ENCODE measurements around the gene OR51I1.

The OR51I1 gene

GRCh38 chr11:5488385-5488784 lies 47.1 kb upstream of the OR51I1 start, which contains the start of gene OR52D1:
OR52D1 (plus strand) TSS chr11:5488685; CDS start chr11:5488707, 22 bp downstream.
- H3K36me3 ChIP-seq (ENCODE audit: low read length), result no peaks in the 10 kb centered on the region
- TF ChIP-seq CTCF (IDR thresholded peaks at IDR 0.05; ENCODE audit: insufficient read depth, low read length, poor library complexity, severe bottlenecking) (no peak), EZH2phosphoT487 (conservative IDR thresholded peaks at IDR 0.05; ENCODE audit: low read length) (no peak)

GRCh38 chr11:5486421-5486820 lies 45.1 kb upstream of the OR51I1 start:
- Histone ChIP-seq H3K79me2 (ENCODE audit: insufficient read depth, low read length) (no peaks in the 10 kb centered on the region), H3K36me3 (ENCODE audit: low read length) (no peaks in the 10 kb centered on the region), H4K20me1 (ENCODE audit: low read depth, low read length) (no peaks in the 10 kb centered on the region), H3K27ac (ENCODE audit: low read depth, low read length) (no peak overlapping the region), H3F3A (ENCODE audit: insufficient read depth) (no peaks in the 10 kb centered on the region), H3K4me3 (ENCODE audit: insufficient read depth, low read length, poor library complexity, severe bottlenecking) (no peak overlapping the region), H3K27me3 (ENCODE audit: low read length) (no peaks in the 10 kb centered on the region), H3K9ac (ENCODE audit: low read length) (no peak overlapping the region), H3K4me2 (ENCODE audit: low read depth, low read length, poor library complexity, severe bottlenecking) (no peak overlapping the region), H3K9me3 (ENCODE audit: insufficient read depth, low read length) (no peaks in the 10 kb centered on the region), H3K9me2 (replicated peaks; ENCODE audit: insufficient read depth, low read length) (no peaks in the 10 kb centered on the region), H2AFZ (ENCODE audit: low read depth, low read length, severe bottlenecking) (no peak overlapping the region)
- TF ChIP-seq CTCF (IDR thresholded peaks at IDR 0.05; ENCODE audit: insufficient read depth, low read length, poor library complexity, severe bottlenecking) (no peak), EZH2phosphoT487 (conservative IDR thresholded peaks at IDR 0.05; ENCODE audit: low read length) (no peak)

More at GRCh38 chr11:5488385-5488784, 47.1 kb upstream of the OR51I1 start, which contains the start of gene OR52D1:
- Histone ChIP-seq H3F3A (ENCODE audit: insufficient read depth) (no peaks in the 10 kb centered on the region), H3K9ac (ENCODE audit: low read length) (no peak within 1 kb of the TSS), H3K79me2 (ENCODE audit: insufficient read depth, low read length) (no peaks in the 10 kb centered on the region), H3K27ac (ENCODE audit: low read depth, low read length) (no peak within 1 kb of the TSS), H4K20me1 (ENCODE audit: low read depth, low read length) (no peaks in the 10 kb centered on the region), H3K27me3 (ENCODE audit: low read length) (no peaks in the 10 kb centered on the region), H3K9me3 (ENCODE audit: insufficient read depth, low read length) (no peaks in the 10 kb centered on the region), H2AFZ (ENCODE audit: low read depth, low read length, severe bottlenecking) (no peak within 1 kb of the TSS), H3K4me2 (ENCODE audit: low read depth, low read length, poor library complexity, severe bottlenecking) (no peak within 1 kb of the TSS), H3K9me2 (replicated peaks; ENCODE audit: insufficient read depth, low read length) (no peaks in the 10 kb centered on the region), H3K4me3 (ENCODE audit: insufficient read depth, low read length, poor library complexity, severe bottlenecking) (no peak within 1 kb of the TSS)

- TF ChIP-seq CTCF (IDR thresholded peaks at IDR 0.05; ENCODE audit: insufficient read depth, low read length, poor library complexity, severe bottlenecking) (no peak), EZH2phosphoT487 (conservative IDR thresholded peaks at IDR 0.05; ENCODE audit: low read length) (no peak)
- no peaks in the 10 kb centered on the region for H3K79me2 ChIP-seq (ENCODE audit: insufficient read depth, low read length)
- H2AFZ ChIP-seq (ENCODE audit: low read depth, low read length, severe bottlenecking), result no peak overlapping the region
- no peaks in the 10 kb centered on the region for H3K36me3 ChIP-seq (ENCODE audit: low read length)
- no peaks in the 10 kb centered on the region for H4K20me1 ChIP-seq (ENCODE audit: low read depth, low read length)
- no peaks in the 10 kb centered on the region for H3K9me2 ChIP-seq (replicated peaks; ENCODE audit: insufficient read depth, low read length)
- H3K4me3 ChIP-seq (ENCODE audit: insufficient read depth, low read length, poor library complexity, severe bottlenecking), result no peak overlapping the region
- no peak overlapping the region for H3K4me2 ChIP-seq (ENCODE audit: low read depth, low read length, poor library complexity, severe bottlenecking)
- H3K27me3 ChIP-seq (ENCODE audit: low read length), result no peaks in the 10 kb centered on the region
- no peaks in the 10 kb centered on the region for H3K9me3 ChIP-seq (ENCODE audit: insufficient read depth, low read length)
- no peak overlapping the region for H3K9ac ChIP-seq (ENCODE audit: low read length)
- H3F3A ChIP-seq (ENCODE audit: insufficient read depth), result no peaks in the 10 kb centered on the region
- no peak overlapping the region for H3K27ac ChIP-seq (ENCODE audit: low read depth, low read length)
Observed at GRCh38 chr11:5486003-5486402, 44.7 kb upstream of the OR51I1 start.
